GM19468 (cell line): ENCODE measurements around the gene ZNF641.
"Not testable (repeated sequence)": the region's sequence is repeated elsewhere in the genome, so short reads cannot be mapped to it uniquely, and the experiment has no call there.

Experiments
- ATAC-seq: cut with Tn5 transposase; IDR thresholded peaks from one replicate; pipeline ENCODE4 v1.9.1; 2021; ENCODE audit warnings: mild to moderate bottlenecking, moderate library complexity, moderate number of reproducible peaks; ENCODE audit not compliant: unreplicated experiment; ENCODE audit errors: extremely low read depth

The ZNF641 gene

GRCh38 chr12:48336564-48336963, 14.2 kb downstream of the ZNF641 start:
- ATAC-seq, result no peak

GRCh38 chr12:48336061-48336460, 14.7 kb downstream of the ZNF641 start:
- ATAC-seq, result no peak

- no peak for ATAC-seq
Measured at GRCh38 chr12:48334808-48335207, 15.9 kb downstream of the ZNF641 start.

- not testable (repeated sequence) for ATAC-seq
Measured at GRCh38 chr12:48333680-48334079, 17.0 kb downstream of the ZNF641 start.

GRCh38 chr12:48331399-48331798, 19.3 kb downstream of the ZNF641 start:
- ATAC-seq, result no peak

GRCh38 chr12:48329199-48329939, 21.4 kb downstream of the ZNF641 start:
- no peak for ATAC-seq

GRCh38 chr12:48316491-48316890, 34.2 kb downstream of the ZNF641 start:
- ATAC-seq, result no peak

- no peak for ATAC-seq
Measured at GRCh38 chr12:48311313-48311712, 39.4 kb downstream of the ZNF641 start.

- ATAC-seq, result no peak
Measured at GRCh38 chr12:48307269-48307668, 43.5 kb downstream of the ZNF641 start.

- ATAC-seq, result no peak
Measured at GRCh38 chr12:48305190-48305589, 45.5 kb downstream of the ZNF641 start.

GRCh38 chr12:48302161-48302911, 48.4 kb downstream of the ZNF641 start:
- ATAC-seq, result no peak

GRCh38 chr12:48300774-48301173, 49.9 kb downstream of the ZNF641 start:
- ATAC-seq, result no peak

- ATAC-seq, result no peak
Measured at GRCh38 chr12:48296586-48297282, 54.0 kb downstream of the ZNF641 start.

GRCh38 chr12:48292040-48292439, 58.7 kb downstream of the ZNF641 start:
- ATAC-seq, result no peak

GRCh38 chr12:48291511-48291910, 59.2 kb downstream of the ZNF641 start:
- ATAC-seq, result no peak

GRCh38 chr12:48288387-48289268, 62.1 kb downstream of the ZNF641 start:
- no peak for ATAC-seq
